ENCODE data around the gene KAT2B.

Gene KAT2B

DNA sequence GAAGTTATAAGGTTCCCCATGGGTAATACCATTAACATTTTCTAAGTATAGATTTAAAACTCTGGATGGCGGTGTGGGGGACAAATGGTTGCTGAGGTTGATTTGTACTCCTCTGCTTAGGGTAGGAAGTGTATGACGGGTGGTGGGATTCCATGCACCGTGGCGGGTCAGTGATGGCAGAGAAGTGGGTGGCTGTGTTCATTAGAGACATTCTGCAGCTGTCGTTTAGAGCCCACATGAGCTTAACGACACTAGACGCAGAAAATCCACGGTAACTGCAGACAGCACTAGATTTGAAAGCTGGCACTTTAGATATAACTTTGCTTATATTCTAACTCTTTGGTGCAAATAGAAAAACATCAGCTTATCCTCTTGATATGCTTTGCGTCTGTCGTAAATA is 108.2 kb downstream of the KAT2B start:
- DNase-seq: no peak

DNA sequence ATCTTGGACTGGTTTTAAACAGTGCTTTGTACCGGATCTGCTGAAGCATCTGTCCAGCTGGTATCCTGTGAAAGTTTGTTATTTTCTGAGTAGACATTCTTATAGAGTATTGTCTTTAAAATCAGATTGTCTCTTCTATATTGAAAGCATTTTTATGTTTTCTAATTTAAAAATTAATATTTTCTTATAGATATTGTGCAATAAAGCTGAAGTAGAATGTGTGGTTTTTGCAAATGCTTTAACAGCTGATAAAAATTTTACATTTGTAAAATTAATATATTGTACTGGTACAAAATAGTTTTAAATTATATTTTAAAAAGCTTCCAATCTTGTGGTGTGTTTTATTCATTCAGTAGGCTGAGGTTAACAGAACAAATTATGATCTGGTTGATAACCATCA is 113.8 kb downstream of the KAT2B start:
- DNase-seq: no peak

GRCh38 chr3:20154928-20155327 is 114.7 kb downstream of the KAT2B start:
- peak in 1 of 2 experiments; percentile 3 for DNase-seq

- no peak for DNase-seq
These were observed 120.0 kb downstream of the KAT2B start for GRCh38 chr3:20160230-20160629.

- no peak for DNase-seq
These were observed 121.5 kb downstream of the KAT2B start for GRCh38 chr3:20161714-20162113.

- no peak for DNase-seq
These were observed 133.7 kb downstream of the KAT2B start for GRCh38 chr3:20173844-20174410.

DNA sequence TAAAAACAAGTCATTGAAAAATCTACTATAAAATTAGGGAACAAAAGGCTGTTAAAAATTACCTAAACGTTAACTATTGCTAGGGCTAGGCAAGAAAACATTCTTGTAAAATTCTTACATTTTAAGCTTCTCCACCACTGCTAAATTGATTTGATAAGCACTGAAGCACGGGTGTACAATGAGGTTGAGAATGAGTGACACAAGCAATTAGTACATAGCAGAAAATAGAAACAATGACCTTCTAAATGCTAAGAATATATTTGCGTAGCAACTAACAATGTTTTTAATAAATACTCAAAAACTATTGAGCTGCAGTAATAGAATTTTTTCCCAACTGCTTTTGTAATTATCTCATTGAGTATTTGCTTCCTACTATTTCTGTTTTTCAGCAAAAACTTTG is 141.0 kb downstream of the KAT2B start:
- DNase-seq: no peak

- DNase-seq: no peak
These were observed 142.0 kb downstream of the KAT2B start for GRCh38 chr3:20182206-20182605.

DNA sequence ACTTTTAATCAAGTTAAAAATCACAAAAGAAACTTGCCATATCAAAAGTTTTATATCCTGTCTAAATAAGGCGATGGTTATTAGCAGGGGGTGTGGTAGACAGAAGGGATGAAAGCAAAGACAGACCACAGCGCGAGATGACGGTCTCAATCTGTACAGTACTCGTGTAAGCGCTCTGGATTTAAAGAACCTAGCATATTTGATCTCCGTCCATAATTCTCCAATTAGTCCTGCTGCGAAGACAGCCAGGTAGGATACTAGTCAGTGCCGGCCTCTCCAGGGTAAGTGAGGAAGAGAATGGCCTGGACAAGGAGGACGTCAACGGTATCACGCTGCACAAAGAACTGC is 145.1 kb downstream of the KAT2B start:
- DNase-seq: peak in 1 of 2 experiments; percentile 58

GRCh38 chr3:20185679-20186599 is 145.7 kb downstream of the KAT2B start, which contains the start of gene SGO1:
SGO1 (minus strand) TSS chr3:20186206; CDS start chr3:20184027, 2,179 bp downstream.
- peak; percentile 96 to 99 for DNase-seq

DNA sequence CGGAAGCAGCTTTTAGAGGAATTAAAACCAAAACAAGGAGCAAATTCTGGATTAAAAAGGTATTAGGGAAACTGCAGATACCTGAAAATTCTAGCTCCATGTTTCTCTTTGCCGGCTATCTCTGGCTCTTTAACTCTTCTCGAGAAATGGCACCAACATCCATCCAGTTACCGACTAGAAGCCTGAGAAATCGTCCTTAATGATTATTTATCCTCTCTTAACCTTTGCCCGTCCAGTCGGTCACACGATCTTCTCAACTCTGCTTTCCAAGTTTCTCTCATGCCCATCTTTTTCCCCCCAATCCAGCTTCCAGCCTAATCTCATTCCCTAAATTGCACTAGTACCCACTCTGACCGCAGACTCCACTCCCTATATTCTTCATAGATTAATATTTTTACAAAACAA is 146.4 kb downstream of the KAT2B start:
- peak in 1 of 2 experiments; percentile 47 for DNase-seq

DNA sequence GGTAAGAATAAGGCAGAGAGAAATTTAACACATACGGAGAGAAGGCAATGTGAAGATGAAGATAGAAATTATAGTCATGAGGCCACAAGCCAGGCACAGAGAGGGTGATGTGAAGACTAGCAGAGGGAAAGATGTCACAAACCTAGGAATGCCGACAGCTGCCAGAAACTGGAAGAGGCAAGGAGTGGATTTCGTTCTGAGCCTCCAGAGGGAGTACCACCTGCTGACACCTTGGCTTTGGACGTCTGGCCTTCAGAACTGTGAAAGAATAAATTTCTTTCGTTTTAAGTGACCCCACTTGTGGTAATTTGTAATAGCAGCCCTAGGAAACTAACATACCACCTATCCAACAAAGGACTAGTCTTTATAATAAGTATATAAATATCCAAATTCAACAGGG is 150.7 kb downstream of the KAT2B start:
- peak in 1 of 2 experiments; percentile 17 for DNase-seq

DNA sequence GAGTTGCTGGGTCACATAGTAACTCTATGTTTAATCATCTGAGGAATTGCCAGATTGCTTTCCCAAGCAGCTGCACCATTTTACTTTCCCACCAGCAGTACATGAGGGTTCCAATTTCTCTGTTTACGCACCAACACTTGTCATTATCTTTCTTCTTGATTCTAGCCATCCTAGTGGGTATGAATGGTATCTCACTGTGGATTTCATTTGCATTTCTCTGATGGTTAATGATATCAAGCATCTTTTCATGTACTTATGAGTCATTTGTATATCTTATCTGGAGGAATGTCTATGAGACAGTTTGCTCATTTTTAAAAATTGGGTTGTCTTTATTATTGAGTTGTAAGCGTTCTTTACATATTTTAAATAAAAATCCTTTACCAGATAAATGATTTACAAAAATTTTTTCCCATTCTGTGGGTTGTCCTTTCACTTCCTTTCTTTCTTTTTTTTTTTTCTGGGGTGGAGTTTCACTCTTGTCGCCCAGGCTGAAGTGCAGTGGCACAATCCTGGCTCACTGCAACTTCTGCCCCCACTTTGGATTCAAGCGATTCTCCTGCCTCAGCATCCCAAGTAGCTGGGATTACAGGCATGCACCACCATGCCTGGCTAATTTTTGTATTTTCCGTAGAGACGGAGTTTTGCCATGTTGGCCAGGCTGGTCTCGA is 154.7 kb downstream of the KAT2B start:
- no peak for DNase-seq

DNA sequence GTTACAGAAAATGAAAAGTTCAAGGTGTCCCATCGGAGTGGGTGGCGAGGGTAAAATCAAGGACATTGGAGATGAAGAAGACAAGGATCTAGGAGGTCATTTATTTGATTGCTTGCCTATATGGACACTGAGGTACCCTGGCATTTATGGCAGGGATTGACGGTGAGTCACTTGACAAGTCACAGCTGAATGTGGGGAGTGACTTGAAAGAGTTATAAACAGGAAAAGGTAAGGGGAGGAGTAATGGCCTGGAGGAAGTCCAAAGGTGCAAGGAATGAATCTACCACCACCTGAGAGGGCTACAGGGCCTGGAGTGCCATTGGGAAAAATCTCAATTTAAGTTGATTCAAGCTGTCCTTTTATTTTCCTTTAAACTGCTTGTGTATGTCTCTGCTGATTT is 157.5 kb downstream of the KAT2B start:
- DNase-seq: no peak

DNA sequence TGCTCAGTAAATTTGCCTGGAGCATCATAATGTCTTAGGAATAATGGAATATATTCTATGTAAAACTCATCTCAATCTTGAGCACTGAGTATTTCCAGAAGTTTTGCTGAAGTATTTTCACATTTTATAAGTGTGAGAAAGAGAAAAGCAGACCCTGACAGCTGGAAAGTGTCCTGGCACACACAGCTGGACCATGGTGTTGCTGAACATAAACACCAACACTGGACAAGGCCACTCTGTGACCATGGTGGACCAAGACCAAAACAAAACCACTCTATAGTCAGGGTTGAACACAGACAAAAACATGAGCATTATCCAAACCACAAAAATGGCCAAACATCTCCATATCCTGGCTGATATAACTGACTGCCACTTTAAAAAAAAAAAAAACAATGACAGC is 160.9 kb downstream of the KAT2B start:
- no peak for DNase-seq
